Measurements from ENCODE around the gene RAB40C.

RAB40C gene

DNA sequence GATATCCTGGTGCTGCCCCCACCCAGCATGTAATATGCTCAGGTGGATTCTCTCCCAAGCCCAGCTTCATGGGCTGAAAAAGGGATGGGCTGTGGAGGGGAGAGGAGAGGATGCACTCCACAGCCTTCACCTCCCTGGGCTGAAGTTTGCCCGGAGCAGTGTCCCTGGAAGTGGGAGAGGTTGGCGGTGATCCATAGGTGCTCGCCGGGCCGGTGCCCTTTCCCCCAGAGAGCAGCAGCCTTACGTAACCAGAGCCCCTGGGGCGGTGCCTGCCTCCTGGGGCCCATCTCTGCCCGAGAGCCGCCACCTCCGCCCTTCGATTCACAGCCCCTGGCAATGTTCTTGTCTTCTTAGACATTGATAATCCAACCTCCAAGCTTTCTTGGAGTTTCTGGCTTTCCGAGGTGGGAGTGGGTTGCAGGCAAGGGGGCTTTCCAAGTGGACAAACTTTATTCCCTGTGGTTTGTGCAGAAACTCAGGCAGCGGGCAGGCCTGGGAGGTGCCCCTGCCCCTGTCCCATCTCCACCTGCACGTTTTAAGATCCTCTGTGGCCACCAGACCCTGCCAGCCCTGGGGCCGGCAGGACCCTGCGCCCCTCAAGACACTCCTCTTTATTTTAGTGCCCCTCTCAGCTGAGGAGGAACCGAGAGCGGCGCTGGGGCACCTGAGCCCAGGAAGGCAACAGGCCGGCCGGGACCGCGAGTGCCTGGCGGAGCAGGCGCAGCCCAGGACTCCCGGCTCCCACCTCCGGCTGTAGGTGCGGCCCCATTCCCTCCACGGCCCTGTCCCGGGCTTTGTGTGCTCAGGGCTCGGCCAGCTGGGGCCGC is 56.2 kb downstream of the RAB40C start:
- TF ChIP-seq ZFX (IDR thresholded peaks at IDR 0.05; ENCODE audit: borderline replicate concordance), result no peak
- TF ChIP-seq CTCF (IDR thresholded peaks at IDR 0.05), result no peak
- peak overlapping the region; percentile 96 for H3K27ac ChIP-seq

- H3K27ac ChIP-seq, result peak overlapping the region; percentile 96
- TF ChIP-seq CTCF (IDR thresholded peaks at IDR 0.05) (no peak), ZFX (IDR thresholded peaks at IDR 0.05; ENCODE audit: borderline replicate concordance) (no peak)
Measured at GRCh38 chr16:646679-647172, 56.9 kb downstream of the RAB40C start.

DNA sequence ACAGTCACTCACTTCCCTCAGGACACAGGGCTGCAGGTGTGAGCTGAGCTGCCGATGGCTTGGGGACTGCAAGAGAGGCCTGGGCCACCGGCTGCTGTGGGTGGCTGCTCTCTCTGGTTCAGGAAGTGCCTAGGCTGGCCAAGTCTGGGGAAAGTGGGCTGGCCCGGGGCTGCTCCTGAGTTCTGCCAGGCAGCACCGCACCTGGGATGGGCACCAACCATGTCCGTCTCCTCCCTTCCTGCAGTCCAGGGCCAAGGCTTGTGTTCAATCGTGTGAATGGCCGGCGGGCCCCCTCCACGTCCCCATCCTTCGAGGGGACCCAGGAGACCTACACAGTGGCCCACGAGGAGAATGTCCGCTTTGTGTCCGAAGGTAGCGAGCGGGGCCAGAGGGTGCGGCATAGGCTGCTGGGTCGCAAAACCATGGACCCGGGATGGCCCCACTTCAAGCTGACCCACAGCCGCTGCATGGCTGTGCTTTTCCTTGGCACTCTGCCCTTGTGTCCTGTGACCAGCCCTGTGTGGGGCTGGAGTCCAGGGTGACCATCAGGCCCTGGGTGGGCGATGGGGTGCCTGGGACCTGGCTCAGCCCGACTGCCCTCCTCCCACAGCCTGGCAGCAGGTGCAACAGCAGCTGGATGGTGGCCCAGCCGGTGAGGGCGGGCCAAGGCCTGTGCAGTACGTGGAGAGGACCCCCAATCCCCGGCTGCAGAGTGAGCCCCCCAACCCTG is 57.5 kb downstream of the RAB40C start:
- TF ChIP-seq ZFX (IDR thresholded peaks at IDR 0.05; ENCODE audit: borderline replicate concordance) (no peak), CTCF (IDR thresholded peaks at IDR 0.05) (no peak)
- H3K27ac ChIP-seq, result peak overlapping the region; percentile 96

- H3K27ac ChIP-seq, result peak overlapping the region; percentile 96
- TF ChIP-seq CTCF (IDR thresholded peaks at IDR 0.05) (peak; percentile 90), ZFX (IDR thresholded peaks at IDR 0.05; ENCODE audit: borderline replicate concordance) (no peak)
Measured at GRCh38 chr16:648071-648780, 58.4 kb downstream of the RAB40C start.

DNA sequence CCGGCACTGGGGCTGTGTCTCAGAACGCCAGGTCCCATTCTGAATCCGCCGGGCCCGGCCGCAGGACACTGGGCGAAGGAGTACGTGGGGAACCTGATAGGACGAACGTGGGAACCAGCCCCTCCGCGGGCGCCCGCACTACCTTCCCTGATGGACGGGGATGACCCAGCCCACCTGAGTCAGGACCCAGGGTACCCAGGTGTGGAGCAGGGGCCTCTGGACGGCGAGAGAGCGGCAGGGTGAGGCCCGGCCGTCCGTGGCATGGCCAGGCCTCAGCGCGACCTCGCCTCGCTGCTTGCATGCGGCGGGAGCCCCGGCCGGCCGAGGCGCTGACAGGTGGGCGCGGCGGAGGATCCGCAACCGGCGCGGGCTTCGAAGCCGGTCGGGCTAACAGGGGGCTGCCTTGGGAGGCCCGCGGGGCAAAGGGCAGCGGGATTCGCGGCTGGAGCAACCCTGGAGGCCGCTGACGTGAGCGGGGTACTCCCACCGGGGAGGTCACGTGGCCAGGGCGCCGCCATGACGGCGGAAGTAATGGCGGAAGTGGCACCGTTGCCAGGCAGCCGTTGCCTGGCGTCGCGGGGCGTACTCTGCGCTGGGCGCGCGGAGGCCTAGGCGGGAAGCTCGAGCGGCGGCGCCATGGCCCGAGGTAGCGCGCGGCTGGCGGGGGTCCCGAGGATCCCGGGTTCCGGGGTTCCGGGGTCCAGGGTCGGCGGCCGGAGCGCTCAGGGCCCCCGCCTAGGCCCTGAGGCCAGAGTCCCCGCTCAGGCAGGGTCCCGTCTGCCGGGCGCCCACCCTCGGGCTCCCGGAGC is 59.1 kb downstream of the RAB40C start, which contains the start of gene WDR90:
TSS of gene WDR90 (plus strand) at position 585 of the 809 bp plus-strand sequence. CDS start at position 637, 52 bp downstream.
- H3K27ac ChIP-seq, result peak within 1 kb of the TSS; percentile 96

More for the DNA sequence above, 59.1 kb downstream of the RAB40C start, which contains the start of gene WDR90:
- TF ChIP-seq CTCF (IDR thresholded peaks at IDR 0.05) (no peak), ZFX (IDR thresholded peaks at IDR 0.05; ENCODE audit: borderline replicate concordance) (no peak)

Data from 22Rv1 (cell line).